GM12891 (cell line): ENCODE results near the gene TRIM66.

Experiments used
- PAX5 ChIP-seq: IDR thresholded peaks from 2 replicates; pipeline ENCODE4 v1.6.1; 2011; ENCODE audit warnings: low read length, moderate library complexity, mild to moderate bottlenecking; ENCODE audit not compliant: insufficient read depth, severe bottlenecking
- POLR2A ChIP-seq: IDR thresholded peaks from 2 replicates; pipeline ENCODE4 v1.6.1; 2011; ENCODE audit warnings: low read depth, low read length, control low read depth
- POLR2AphosphoS5 ChIP-seq: IDR thresholded peaks from 2 replicates; pipeline ENCODE4 v1.6.1; 2011; ENCODE audit warnings: low read depth, low read length, control low read depth
- POU2F2 ChIP-seq: IDR thresholded peaks from 2 replicates; pipeline ENCODE4 v1.6.1; 2011; ENCODE audit warnings: low read depth, mild to moderate bottlenecking, control low read depth, low read length, moderate library complexity
- SPI1 ChIP-seq: IDR thresholded peaks from 2 replicates; pipeline ENCODE4 v1.6.1; 2011; ENCODE audit warnings: low read depth, low read length, control low read depth
- TAF1 ChIP-seq: IDR thresholded peaks from 2 replicates; pipeline ENCODE4 v1.6.1; 2011; ENCODE audit warnings: low read depth, low read length, control low read depth

DNA sequence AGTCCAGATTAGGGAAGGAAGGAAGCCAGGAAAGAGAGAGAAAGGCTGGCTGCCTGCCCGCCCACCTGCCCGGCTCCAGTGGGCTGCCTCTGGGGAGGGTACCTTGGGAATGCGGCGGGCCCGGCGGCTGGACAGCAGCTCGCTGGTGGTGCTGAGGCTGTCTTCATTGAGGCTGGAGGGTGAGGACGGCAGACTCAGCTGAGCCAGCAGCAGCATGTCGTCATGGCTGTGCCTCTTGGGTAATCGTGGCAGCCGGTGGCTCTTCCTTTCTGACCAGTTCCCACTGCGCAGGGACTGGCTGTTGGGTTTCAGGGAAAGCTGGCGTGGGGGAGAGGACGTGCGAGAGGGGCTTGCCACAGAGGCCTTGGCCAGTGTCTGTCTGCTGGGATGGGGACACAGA is 33.0 kb upstream of the TRIM66 start:
- TF ChIP-seq POLR2A (no peak), SPI1 (no peak), POLR2AphosphoS5 (no peak), TAF1 (no peak), POU2F2 (no peak), PAX5 (no peak)
